Tibial nerve (tissue), 4 donors: ENCODE data around the gene CHST15. TPM values are rescaled to one million over a fixed set of nuclear protein-coding genes. Genes with fewer than 3 reads are reported as not detected.

Experiments used
- DNase-seq, 2 donors: peaks; one replicate each; pipeline ENCODE4 v3.0.0-alpha.2; 2019; ENCODE audit warnings: low spot score in 2 of 2
- H3K27ac ChIP-seq, 4 donors: fragments of 200-600 bp; sonication (generic) in 3 of 4; one replicate each; pipeline ENCODE4 v1.5.1; 2017 to 2019; ENCODE audit warnings: mild to moderate bottlenecking in 1 of 4
- H3K27me3 ChIP-seq, 2 donors: fragments of 200-600 bp; sonication (generic) in 1 of 2; one replicate each; pipeline versions ENCODE4 v1.5.1 to v1.6.0; 2017 to 2019
- H3K36me3 ChIP-seq, 3 donors: fragments of 200-600 bp; sonication (generic); one replicate each; pipeline ENCODE4 v1.5.1; 2018 to 2019
- H3K4me1 ChIP-seq, 4 donors: fragments of 200-600 bp; sonication (generic) in 3 of 4; one replicate each; pipeline ENCODE4 v1.5.1; 2017 to 2019
- H3K4me3 ChIP-seq, 4 donors: fragments of 200-600 bp; sonication (generic) in 3 of 4; one replicate each; pipeline ENCODE4 v1.5.1; 2017 to 2019; ENCODE audit warnings: mild to moderate bottlenecking in 1 of 4, moderate library complexity in 1 of 4
- H3K9me3 ChIP-seq, 4 donors: fragments of 200-600 bp; sonication (generic) in 3 of 4; one replicate each; pipeline ENCODE4 v1.5.1; 2017 to 2019
- CTCF ChIP-seq, 5 experiments: fragments of 200-600 bp in 3 of 5; fragments of 450-650 bp in 2 of 5; sonication (generic) in 3 of 5; IDR thresholded peaks; one replicate each; pipeline ENCODE4 v1.5.1; 2016 to 2019; ENCODE audit warnings: antibody characterized with exemption in 5 of 5, mild to moderate bottlenecking in 3 of 5, moderate library complexity in 2 of 5
- EP300 ChIP-seq, 2 donors: sonication (generic); formaldehyde crosslinking; IDR thresholded peaks; one replicate each; pipeline ENCODE4 v1.6.1; 2017; ENCODE audit warnings: antibody characterized with exemption in 2 of 2, mild to moderate bottlenecking in 1 of 2
- POLR2A ChIP-seq, 2 donors: fragments of 450-650 bp; IDR thresholded peaks; one replicate each; pipeline ENCODE4 v1.6.1; 2017; ENCODE audit warnings: antibody characterized with exemption in 2 of 2, mild to moderate bottlenecking in 2 of 2, moderate library complexity in 2 of 2
- WGBS, 2 donors: methylation state at CpG; one replicate each; pipeline ENCODE4 v1.1.5; 2018; 5-methylcytosine and 5-hydroxymethylcytosine counted together
- total RNA-seq, 4 donors: library from RNA; depleted of rRNA; stranded (reverse); fragments of >200 nt; gene quantifications; one replicate each; pipeline ENCODE4 v1.1.0, GENCODE V29; 2016

CHST15 gene
- total RNA-seq, 4 donors from 2014 or later, result 29.8 to 45.6 (median 34.3) TPM

GRCh38 chr10:124090601-124091209 is 2.7 kb downstream of the CHST15 start:
- 50 to 75% methylated on average over 6 of the region's 6 CpGs for WGBS, 2 donors
- no peaks in the 10 kb centered on the region for H3K9me3 ChIP-seq
- no peak for DNase-seq
- no peak overlapping the region for H3K27ac ChIP-seq
- H3K36me3 ChIP-seq, result no peaks in the 10 kb centered on the region
- peaks cover 0 to 7% of the 10 kb centered on the region in 2 donors for H3K27me3 ChIP-seq
- peak overlapping the region in 1 of 4 donors; percentile 77 for H3K4me3 ChIP-seq
- TF ChIP-seq POLR2A (IDR thresholded peaks at IDR 0.05) (no peak), CTCF (IDR thresholded peaks at IDR 0.05) (no peak), EP300 (IDR thresholded peaks at IDR 0.05) (no peak)
- peaks cover 0 to 59% (median 21%) of the 10 kb centered on the region in 4 donors for H3K4me1 ChIP-seq

GRCh38 chr10:124089859-124090258 is 3.5 kb downstream of the CHST15 start:
- no peak for DNase-seq
- H3K4me1 ChIP-seq, result peaks cover 0 to 55% (median 25%) of the 10 kb centered on the region in 4 donors
- H3K4me3 ChIP-seq, result no peak overlapping the region

DNA sequence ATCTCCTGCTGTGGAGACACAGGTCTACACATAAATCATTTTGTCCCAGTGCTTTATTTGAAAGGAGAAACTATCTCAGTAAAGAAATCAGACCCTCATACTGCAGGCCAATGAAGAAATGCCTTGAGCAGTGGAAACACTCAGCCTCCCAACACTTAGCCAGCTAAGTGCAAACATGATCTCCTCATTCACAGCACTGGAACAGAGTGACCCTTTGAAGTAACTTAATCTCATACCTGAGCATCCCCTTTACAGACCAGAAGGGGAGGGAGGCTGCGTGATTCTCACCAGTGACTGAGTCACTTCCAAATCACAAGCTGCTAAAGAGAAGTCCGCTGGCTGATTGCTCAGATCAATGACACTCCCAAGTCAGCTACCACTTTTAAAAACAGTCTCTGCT is 4.5 kb downstream of the CHST15 start:
- peaks cover 0 to 50% (median 22%) of the 10 kb centered on the region in 4 donors for H3K4me1 ChIP-seq
- no peak overlapping the region for H3K4me3 ChIP-seq
- no peak overlapping the region for H3K27ac ChIP-seq
- no peak for DNase-seq
- no peaks in the 10 kb centered on the region for H3K36me3 ChIP-seq
- WGBS, 2 donors, result 86 to 88% methylated on average over 2 of the region's 2 CpGs
- no peaks in the 10 kb centered on the region for H3K9me3 ChIP-seq
- H3K27me3 ChIP-seq, result peaks cover 0 to 7% of the 10 kb centered on the region in 2 donors
- TF ChIP-seq POLR2A (IDR thresholded peaks at IDR 0.05) (no peak), CTCF (IDR thresholded peaks at IDR 0.05) (no peak), EP300 (IDR thresholded peaks at IDR 0.05) (no peak)

More at GRCh38 chr10:124089859-124090258, 3.5 kb downstream of the CHST15 start:
- Histone ChIP-seq H3K27ac (no peak overlapping the region), H3K9me3 (no peaks in the 10 kb centered on the region), H3K27me3 (peaks cover 0 to 7% of the 10 kb centered on the region in 2 donors), H3K36me3 (no peaks in the 10 kb centered on the region)
- TF ChIP-seq EP300 (IDR thresholded peaks at IDR 0.05), result no peak
- TF ChIP-seq CTCF (IDR thresholded peaks at IDR 0.05), result no peak
- no peak for TF ChIP-seq POLR2A (IDR thresholded peaks at IDR 0.05)
- 85 to 91% methylated on average over 5 of the region's 5 CpGs for WGBS, 2 donors

DNA sequence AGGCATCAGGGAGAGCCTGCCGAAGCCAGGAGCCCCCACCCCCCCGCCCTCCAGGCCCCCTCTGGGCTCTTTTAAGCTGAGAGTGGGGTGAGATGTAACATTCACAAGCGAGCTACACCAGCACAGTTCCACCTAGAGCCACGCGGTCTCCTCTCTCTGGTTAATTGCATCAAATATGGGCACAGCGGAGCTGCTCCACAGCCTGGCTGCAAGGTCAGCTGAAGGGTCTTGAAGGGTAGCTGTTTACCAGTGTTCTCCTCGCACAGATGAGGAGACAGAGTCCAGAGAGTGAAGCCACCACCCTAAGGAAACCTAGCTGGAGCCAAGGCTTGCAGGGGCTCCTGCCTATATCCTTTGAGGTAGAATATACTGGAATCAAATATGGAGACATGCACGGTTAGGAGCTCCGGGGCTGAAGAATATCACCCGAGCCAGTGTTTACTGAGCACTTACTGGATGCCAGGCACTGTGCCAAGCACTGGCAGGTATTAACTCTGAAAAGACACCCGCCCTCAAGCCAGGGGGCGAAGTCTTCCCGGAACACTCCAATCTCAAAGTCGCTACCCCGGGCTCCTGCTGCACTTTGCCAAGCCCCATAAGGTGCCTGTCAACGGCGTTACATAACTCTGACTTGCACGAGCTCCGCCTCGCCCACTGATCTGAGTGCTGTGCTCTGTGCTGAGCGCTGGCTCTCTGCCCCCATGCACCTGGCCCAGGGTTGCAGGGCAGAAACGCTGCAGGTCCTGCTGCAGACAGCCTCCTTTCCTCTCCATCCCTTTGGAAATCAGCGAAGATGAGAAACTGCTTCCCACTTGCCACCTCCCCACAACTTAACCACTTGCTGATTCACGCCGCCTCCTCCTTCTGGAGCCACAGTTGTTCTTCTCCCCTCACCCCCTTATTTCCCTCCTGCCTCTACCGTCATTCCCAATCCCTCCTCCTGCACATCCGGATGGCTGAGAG is 5.4 kb downstream of the CHST15 start:
- Histone ChIP-seq H3K4me1 (peaks cover 0 to 44% (median 20%) of the 10 kb centered on the region in 4 donors), H3K9me3 (no peaks in the 10 kb centered on the region), H3K27me3 (peaks cover 0 to 7% of the 10 kb centered on the region in 2 donors), H3K27ac (no peak overlapping the region), H3K4me3 (no peak overlapping the region), H3K36me3 (no peaks in the 10 kb centered on the region)
- no peak for DNase-seq
- WGBS, 2 donors, result 81 to 84% methylated on average over 26 to 27 of the region's 27 CpGs
- no peak for TF ChIP-seq CTCF (IDR thresholded peaks at IDR 0.05)
- no peak for TF ChIP-seq POLR2A (IDR thresholded peaks at IDR 0.05)
- no peak for TF ChIP-seq EP300 (IDR thresholded peaks at IDR 0.05)
